ENCODE results near the gene GALNS. TPM values are rescaled to one million over a fixed set of nuclear protein-coding genes. Genes with fewer than 3 reads are reported as not detected.

GALNS gene
- total and polyA plus RNA-seq, 2 of the 4 experiments (the other 2 are of a cell fraction), result 7.2 to 32.5 TPM

DNA sequence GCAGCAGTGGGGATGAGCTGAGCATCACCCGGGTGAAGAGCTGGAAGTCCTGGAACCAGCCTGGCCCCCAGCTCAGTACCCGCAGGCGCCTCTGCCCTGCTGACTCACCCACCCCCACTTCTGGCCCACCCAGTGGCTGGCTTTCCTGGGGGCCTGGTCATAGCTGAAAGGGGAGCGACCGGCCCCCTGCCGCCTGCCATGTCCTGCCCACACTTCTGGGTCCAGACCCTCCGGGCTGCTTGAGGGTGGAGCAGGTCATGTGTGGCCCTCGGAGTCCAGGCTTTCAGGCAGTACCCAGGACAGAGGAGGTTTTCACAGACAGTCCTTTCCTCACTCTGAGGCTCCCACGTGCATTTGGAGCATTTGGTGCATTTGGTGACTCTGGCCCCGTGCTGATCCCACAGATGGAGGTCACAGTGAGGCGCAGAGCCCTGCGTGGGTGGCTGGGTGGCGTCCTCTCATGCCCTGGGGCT lies 64.6 kb downstream of the GALNS start:
- H3K27ac ChIP-seq (ENCODE audit: insufficient read depth, low read length), result no peak overlapping the region
- H3K4ac ChIP-seq (ENCODE audit: low read depth, low read length), result no peak overlapping the region
- H2BK20ac ChIP-seq (ENCODE audit: low read depth, low read length), result no peak overlapping the region
- no TSS peak for BruUV-seq (replicated peaks)
- 50% methylated on average over 7 of the region's 13 CpGs; no CpG with 5 or more reads in 1 of the 2 experiments for WGBS, 2 experiments (ENCODE audit: extremely low coverage in 2 of 2, insufficient read length in 1 of 2)
- TF ChIP-seq POLR2A (IDR thresholded peaks at IDR 0.05; ENCODE audit: low read depth, low read length), result no peak
- TF ChIP-seq CEBPB (IDR thresholded peaks at IDR 0.05; ENCODE audit: low read depth, low read length), result no peak
- TF ChIP-seq, protein P1, sequence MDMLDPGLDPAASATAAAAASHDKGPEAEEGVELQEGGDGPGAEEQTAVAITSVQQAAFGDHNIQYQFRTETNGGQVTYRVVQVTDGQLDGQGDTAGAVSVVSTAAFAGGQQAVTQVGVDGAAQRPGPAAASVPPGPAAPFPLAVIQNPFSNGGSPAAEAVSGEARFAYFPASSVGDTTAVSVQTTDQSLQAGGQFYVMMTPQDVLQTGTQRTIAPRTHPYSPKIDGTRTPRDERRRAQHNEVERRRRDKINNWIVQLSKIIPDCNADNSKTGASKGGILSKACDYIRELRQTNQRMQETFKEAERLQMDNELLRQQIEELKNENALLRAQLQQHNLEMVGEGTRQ (IDR thresholded peaks at IDR 0.05; ENCODE audit: low read depth, low read length), result no peak
- TF ChIP-seq, protein P2, sequence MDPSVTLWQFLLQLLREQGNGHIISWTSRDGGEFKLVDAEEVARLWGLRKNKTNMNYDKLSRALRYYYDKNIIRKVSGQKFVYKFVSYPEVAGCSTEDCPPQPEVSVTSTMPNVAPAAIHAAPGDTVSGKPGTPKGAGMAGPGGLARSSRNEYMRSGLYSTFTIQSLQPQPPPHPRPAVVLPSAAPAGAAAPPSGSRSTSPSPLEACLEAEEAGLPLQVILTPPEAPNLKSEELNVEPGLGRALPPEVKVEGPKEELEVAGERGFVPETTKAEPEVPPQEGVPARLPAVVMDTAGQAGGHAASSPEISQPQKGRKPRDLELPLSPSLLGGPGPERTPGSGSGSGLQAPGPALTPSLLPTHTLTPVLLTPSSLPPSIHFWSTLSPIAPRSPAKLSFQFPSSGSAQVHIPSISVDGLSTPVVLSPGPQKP (IDR thresholded peaks at IDR 0.05; ENCODE audit: borderline replicate concordance, low read depth, low read length), result no peak
- TF ChIP-seq FOS (IDR thresholded peaks at IDR 0.05; ENCODE audit: low read depth, low read length), result no peak
- 0 out of 2 replicates have a peak, but pooled peaks have one; percentile 20 for TF ChIP-seq MAZ (IDR thresholded peaks at IDR 0.05; ENCODE audit: borderline replicate concordance, low read depth, low read length)
- TF ChIP-seq RCOR1 (IDR thresholded peaks at IDR 0.05; ENCODE audit: insufficient replicate concordance, low read length), result no peak
- TF ChIP-seq MXI1 (IDR thresholded peaks at IDR 0.05; ENCODE audit: borderline replicate concordance, low read depth, low read length), result no peak
- H2BK15ac ChIP-seq (ENCODE audit: low read depth, low read length), result no peak overlapping the region
- peak overlapping the region; percentile 28; the same call in 1 of the 2 replicates for H2AK5ac ChIP-seq (ENCODE audit: low read depth, low read length)
- no peak overlapping the region for H4K8ac ChIP-seq (ENCODE audit: low read depth in 2 of 2, low read length in 2 of 2)
- no peak overlapping the region for H3K56ac ChIP-seq (ENCODE audit: extremely low read depth, insufficient read depth, low read length)
- H3K18ac ChIP-seq (ENCODE audit: low read depth, low read length), result no peak overlapping the region
- H2AK9ac ChIP-seq (replicated peaks; ENCODE audit: low read depth, low read length, poor library complexity), result peak overlapping the region; percentile 5
- H2BK120ac ChIP-seq (ENCODE audit: low read depth, low read length), result no peak overlapping the region
- H3K4me3 ChIP-seq (ENCODE audit: insufficient read depth, low read depth, low read length), result no peak overlapping the region
- H3K9me3 ChIP-seq (ENCODE audit: control insufficient read depth, insufficient read depth, low read length), result no peaks in the 10 kb centered on the region
- ChIA-PET POLR2A (ENCODE audit: unreplicated experiment) (no interaction called here), CTCF (no interaction called here)
- H4K20me1 ChIP-seq (ENCODE audit: insufficient read depth, low read length), result no peaks in the 10 kb centered on the region; the same call in 1 of the 2 replicates
- H3K23ac ChIP-seq (ENCODE audit: low read depth, low read length), result no peak overlapping the region
- no peak overlapping the region for H4K91ac ChIP-seq (ENCODE audit: insufficient read depth, low read depth, low read length)
- H3K27me3 ChIP-seq (ENCODE audit: control insufficient read depth, insufficient read depth, low read length), result peaks cover 2% of the 10 kb centered on the region; the same call in 1 of the 2 replicates
- intact Hi-C loops (cut with micrococcal nuclease) (no loop called here), dilution Hi-C loops (cut with HindIII; ENCODE audit: low sequenced_read_pairs, unreplicated experiment) (no loop called here), in situ Hi-C loops (cut with MboI; ENCODE audit: low sequenced_read_pairs) (no loop called here)
- ATAC-seq (ENCODE audit: low read depth) (peak; percentile 52), DNase-seq (no peak)
- H2AFZ ChIP-seq (replicated peaks; ENCODE audit: low read length, poor library complexity), result peak overlapping the region; percentile 18
- H3K9me1 ChIP-seq (ENCODE audit: insufficient read depth, low read length), result no peaks in the 10 kb centered on the region
- H3K79me1 ChIP-seq (ENCODE audit: low read depth in 1 of 2, low read length in 2 of 2), result no peaks in the 10 kb centered on the region
- H3K4me1 ChIP-seq (ENCODE audit: control insufficient read depth, insufficient read depth, low read length), result peaks cover 6% of the 10 kb centered on the region
- H3K36me3 ChIP-seq (ENCODE audit: control insufficient read depth, insufficient read depth, low read length), result no peaks in the 10 kb centered on the region
- no peak overlapping the region for H3K4me2 ChIP-seq (ENCODE audit: low read depth, low read length)
- no peak overlapping the region for H3K14ac ChIP-seq (replicated peaks; ENCODE audit: low read depth, low read length)
- H2BK5ac ChIP-seq (ENCODE audit: low read depth, low read length, poor library complexity, severe bottlenecking), result no peak overlapping the region
- no peak overlapping the region for H3K9ac ChIP-seq (ENCODE audit: low read depth, low read length)
- H4K5ac ChIP-seq (ENCODE audit: low read depth, low read length), result no peak overlapping the region

All from IMR-90 (cell line).